Activated gamma-delta T cell treated with Interleukin-2 at 50 U/mL for 16 hours (primary cell): Measurements from ENCODE around the gene EMP1.

Source experiments
- DNase-seq: peaks from one replicate; pipeline ENCODE4 v3.0.0-alpha.2; 2020

EMP1 gene

DNA sequence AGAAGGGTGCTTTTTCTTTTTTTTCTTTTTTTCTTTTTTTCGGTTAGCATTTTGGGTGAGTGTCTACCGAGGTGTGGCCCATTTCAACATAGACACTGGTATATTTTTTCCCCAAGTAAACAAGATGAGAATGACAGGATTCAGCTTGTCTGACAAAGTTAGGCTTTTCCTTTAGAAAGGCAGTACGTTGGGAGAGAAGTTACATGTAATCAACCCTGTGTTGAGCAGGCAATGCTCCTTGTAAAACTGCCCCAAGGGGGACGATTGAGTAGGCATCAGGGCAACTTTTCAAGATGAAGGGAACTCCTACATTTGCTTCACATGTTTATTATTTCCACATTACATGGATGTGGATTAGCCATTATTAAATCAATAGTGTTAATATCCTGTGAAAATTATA, 1.7 kb downstream of the EMP1 start:
- no peak for DNase-seq

DNA sequence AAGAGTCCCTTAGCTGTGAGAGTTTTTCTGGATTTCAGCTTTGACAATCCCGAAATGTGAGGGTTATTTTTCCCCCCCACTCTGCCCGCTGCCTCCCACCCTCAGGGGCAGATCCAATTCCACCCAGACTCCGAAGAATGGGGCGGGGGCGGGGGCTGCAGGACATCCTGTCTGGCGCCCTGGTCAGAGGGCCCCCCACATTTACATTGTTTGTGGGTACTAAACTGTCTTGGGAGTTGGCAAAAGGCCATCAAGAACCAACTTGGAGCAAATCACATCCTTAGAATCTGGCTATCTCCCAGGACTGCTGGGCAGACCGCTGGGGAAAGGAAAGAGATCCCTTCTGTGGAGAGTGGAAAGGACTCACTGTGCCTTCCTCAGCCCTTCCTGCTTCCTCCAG, 2.4 kb downstream of the EMP1 start:
- DNase-seq = no peak

DNA sequence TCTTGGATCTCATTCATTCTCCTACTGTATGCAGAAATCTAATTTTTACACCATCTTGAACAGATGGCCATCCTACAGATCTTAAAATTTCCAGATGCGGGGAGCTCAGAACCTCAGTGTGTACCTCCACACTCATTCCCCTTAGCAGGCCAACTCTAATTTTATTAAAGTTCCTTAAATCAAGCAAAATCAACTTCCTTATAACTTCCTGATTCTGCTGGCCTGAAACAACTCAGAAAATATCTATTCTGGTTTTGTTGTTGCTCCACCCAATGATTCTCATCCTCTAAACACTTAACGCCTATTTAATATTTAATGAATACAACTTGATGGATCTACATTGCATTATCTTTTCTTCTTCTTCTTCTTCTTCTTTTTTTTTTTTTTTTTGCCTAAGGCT, 3.1 kb downstream of the EMP1 start:
- no peak for DNase-seq

DNA sequence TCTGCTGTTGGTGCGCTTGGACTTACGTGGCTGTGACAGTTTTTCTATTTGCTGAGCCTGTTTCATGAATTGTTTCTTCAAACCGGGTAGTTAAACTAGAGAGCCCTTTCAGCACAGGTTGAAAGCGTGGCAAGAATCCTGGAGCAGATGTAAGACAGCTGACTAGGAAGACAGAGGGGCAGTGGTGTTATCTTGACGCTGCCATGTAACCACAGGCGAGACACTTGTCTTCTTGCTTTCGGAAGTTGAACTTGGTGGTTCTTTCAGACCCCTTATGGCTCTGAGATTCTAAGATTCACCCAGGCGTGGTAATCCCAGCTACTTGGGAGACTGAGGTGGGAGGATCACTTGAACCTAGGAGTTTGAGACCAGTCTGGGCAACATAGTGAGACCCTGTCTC, 4.3 kb downstream of the EMP1 start:
- no peak for DNase-seq

- DNase-seq = no peak
Observed at GRCh38 chr12:13203034-13203922, 6.8 kb downstream of the EMP1 start.

DNA sequence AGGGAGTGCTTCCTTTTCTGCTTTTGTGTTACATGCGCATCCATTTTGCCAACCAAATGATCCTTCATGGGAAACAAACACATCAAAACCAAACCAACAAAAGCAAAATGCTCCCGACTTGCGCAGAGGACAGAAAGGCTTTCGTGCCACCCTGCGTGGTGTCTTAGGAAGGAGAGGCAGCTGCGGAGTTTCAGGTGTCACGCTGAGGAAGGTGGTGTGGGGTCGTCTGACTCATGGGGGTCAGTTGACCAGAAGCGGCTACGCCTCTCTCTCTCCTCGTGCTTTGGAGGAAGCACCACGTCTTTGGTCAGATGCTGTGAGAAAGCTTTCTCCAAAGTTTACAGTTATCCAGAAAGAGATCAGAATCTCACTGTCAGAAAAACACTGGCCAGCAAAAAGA, 7.9 kb downstream of the EMP1 start:
- no peak for DNase-seq

DNA sequence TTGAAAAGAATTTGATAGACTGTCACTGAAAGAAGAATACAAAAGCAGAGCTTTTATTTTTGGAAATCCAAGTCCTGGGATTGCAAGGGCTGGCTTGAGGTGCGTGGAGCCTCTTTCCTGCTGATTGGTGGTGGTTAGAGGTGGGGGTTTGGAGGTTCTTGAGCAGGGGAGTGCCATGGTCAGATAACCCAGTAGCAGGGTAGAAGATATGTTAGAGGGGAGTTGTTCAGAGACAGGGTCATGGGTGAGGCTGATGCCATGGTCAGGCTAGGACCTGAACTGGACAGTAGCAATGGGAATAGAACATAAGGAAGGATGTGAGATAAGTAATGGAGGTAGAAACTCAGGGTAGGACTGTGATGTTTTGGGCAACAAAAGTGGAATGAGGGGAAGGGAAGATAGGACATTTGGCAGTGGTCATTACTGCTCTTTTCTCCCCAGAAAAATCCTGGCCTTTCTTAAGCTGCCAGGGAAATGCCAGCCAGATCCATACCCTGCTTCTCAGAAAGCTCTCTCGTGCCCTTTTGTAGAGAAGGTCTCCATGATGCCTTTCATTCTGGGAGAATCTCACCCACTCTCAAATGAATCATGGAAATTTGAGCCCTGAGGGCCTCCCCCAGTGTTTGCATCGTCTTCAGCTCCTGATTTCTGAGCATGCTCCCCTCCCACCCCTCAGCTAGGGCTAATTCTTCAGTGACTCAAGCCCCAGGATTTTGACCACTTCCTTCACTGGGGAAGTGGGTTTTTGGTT, 9.5 kb downstream of the EMP1 start:
- no peak for DNase-seq

- no peak for DNase-seq
Observed at GRCh38 chr12:13206560-13206897, 10.0 kb downstream of the EMP1 start.

GRCh38 chr12:13208533-13209435, 12.3 kb downstream of the EMP1 start:
- DNase-seq = no peak

- no peak for DNase-seq
Observed at GRCh38 chr12:13209436-13210235, 13.1 kb downstream of the EMP1 start.

GRCh38 chr12:13210236-13211190, 14.0 kb downstream of the EMP1 start:
- no peak for DNase-seq

DNA sequence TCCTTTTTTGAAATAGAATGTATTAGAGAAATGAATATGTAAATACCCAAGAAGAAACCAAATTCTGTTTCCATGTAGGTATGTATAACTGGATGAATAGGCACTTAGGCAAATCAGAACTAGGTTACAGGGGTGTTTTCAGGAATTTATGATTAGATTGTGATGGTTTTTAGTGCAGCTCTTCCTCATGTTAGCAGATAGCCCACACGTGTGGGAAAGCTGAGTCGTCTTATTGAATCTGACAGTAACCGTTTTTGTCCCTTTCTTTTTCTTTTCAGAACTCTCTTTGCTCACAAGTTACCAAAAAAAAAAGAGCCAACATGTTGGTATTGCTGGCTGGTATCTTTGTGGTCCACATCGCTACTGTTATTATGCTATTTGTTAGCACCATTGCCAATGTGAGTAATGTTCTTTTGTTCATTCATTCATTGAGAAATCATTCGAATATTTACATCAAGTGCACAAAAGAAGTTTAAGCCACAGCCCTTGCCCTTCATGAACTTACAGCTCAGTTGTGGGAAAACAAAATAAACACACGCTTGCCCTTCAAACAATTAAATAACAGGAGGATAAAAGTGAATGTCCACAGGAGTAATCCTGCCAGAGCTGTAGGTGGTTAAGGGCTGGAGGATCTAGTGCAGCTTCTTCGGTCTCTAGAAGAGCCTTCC, 14.8 kb downstream of the EMP1 start:
- DNase-seq = no peak

- peak; percentile 72 for DNase-seq
Observed at GRCh38 chr12:13211859-13212664, 15.5 kb downstream of the EMP1 start.

GRCh38 chr12:13215056-13215455, 18.5 kb downstream of the EMP1 start:
- DNase-seq = no peak

GRCh38 chr12:13218641-13219040, 22.1 kb downstream of the EMP1 start:
- DNase-seq = no peak

GRCh38 chr12:13219320-13219719, 22.8 kb downstream of the EMP1 start:
- no peak for DNase-seq

GRCh38 chr12:13220838-13221237, 24.3 kb downstream of the EMP1 start:
- no peak for DNase-seq

DNA sequence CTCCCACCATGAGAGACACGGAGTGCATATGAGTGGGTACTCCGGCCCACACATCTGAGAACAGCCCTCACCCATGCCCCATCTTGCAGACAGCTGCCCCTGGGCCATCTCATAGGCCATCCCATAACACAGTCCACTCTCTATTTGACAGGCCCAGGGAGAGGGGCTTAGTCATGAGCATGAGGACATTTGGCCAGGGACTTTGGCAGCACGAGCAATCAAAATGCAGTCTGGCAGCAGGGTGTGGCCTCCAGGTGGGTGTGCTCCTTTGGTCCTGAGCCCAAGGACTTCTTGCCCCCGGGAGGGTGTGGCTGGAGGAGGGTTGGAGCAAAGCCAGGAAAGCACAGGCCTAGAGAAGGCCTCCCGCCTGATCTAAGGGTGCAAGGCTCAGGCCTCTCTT, 25.6 kb downstream of the EMP1 start:
- DNase-seq = no peak

GRCh38 chr12:13223179-13223804, 26.8 kb downstream of the EMP1 start:
- no peak for DNase-seq
